Breast epithelium (tissue), 4 donors: ENCODE results near the gene MAN2A1. TPM values are rescaled to one million over a fixed set of nuclear protein-coding genes. Genes with fewer than 3 reads are reported as not detected.

ENCODE experiments used
- DNase-seq, 2 donors: peaks; one replicate each; pipeline ENCODE4 v3.0.0-alpha.2; 2019; ENCODE audit warnings: low spot score in 2 of 2
- H3K27ac ChIP-seq, 2 donors: fragments of 200-600 bp; sonication (generic) in 1 of 2; one replicate each; pipeline ENCODE4 v1.5.1; 2016 to 2019; ENCODE audit warnings: mild to moderate bottlenecking in 1 of 2
- H3K27me3 ChIP-seq, 2 donors: fragments of 200-600 bp; sonication (generic) in 1 of 2; one replicate each; pipeline versions ENCODE4 v1.5.1 to v1.6.0; 2017 to 2019; ENCODE audit warnings: control low read depth in 1 of 2, mild to moderate bottlenecking in 1 of 2
- H3K36me3 ChIP-seq: fragments of 200-600 bp; one replicate; pipeline ENCODE4 v1.5.1; 2019
- H3K4me1 ChIP-seq, 2 donors: fragments of 200-600 bp; sonication (generic); one replicate each; pipeline ENCODE4 v1.5.1; 2016 to 2019; ENCODE audit warnings: control low read depth in 1 of 2
- H3K4me3 ChIP-seq, 3 donors: fragments of 200-600 bp; sonication (generic); 1 replicate in 2 of 3; 2 replicates in 1 of 3; pipeline ENCODE4 v1.5.1; 2016 to 2019; ENCODE audit warnings: mild to moderate bottlenecking in 3 of 3, moderate library complexity in 2 of 3
- H3K9me3 ChIP-seq, 2 donors: fragments of 200-600 bp; sonication (generic) in 1 of 2; one replicate each; pipeline ENCODE4 v1.5.1; 2016 to 2019; ENCODE audit warnings: control low read depth in 1 of 2
- POLR2A ChIP-seq: fragments of 450-650 bp; IDR thresholded peaks from one replicate; pipeline ENCODE4 v1.6.1; 2016; ENCODE audit warnings: antibody characterized with exemption, mild to moderate bottlenecking, moderate library complexity
- POLR2AphosphoS5 ChIP-seq, 3 donors: sonication (generic); formaldehyde crosslinking; IDR thresholded peaks; one replicate each; pipeline ENCODE4 v1.6.1; 2017; ENCODE audit warnings: antibody characterized with exemption in 3 of 3
- intact Hi-C: fragments of 100-400 bp; cut with DNase I; formaldehyde crosslinking; loops from one replicate; pipeline ENCODE4 v1.15.1; 2023; ENCODE audit warnings: low total_unique reads
- total RNA-seq, 3 donors: library from RNA; depleted of rRNA; stranded (reverse); fragments of >200 nt; gene quantifications; one replicate each; pipeline ENCODE4 v1.1.0, GENCODE V29; 2016
- TF ChIP-seq, protein P1 (sequence below), 3 donors: fragments of 450-650 bp; IDR thresholded peaks; one replicate each; pipeline ENCODE4 v1.5.1; 2016 to 2017; ENCODE audit warnings: antibody characterized with exemption in 3 of 3, mild to moderate bottlenecking in 3 of 3, moderate library complexity in 3 of 3

Gene MAN2A1
- total RNA-seq, 3 donors from 2014 or later: 57.9 to 68.6 (median 63.3) TPM

GRCh38 chr5:109676920-109677319 lies 12.8 kb upstream of the MAN2A1 start:
- Histone ChIP-seq H3K9me3 (no peaks in the 10 kb centered on the region), H3K4me3 (no peak overlapping the region), H3K4me1 (no peaks in the 10 kb centered on the region), H3K36me3 (no peaks in the 10 kb centered on the region), H3K27me3 (no peaks in the 10 kb centered on the region), H3K27ac (no peak overlapping the region)
- TF ChIP-seq POLR2A (no peak), POLR2AphosphoS5 (IDR thresholded peaks at IDR 0.05) (no peak)
- TF ChIP-seq, protein P1, sequence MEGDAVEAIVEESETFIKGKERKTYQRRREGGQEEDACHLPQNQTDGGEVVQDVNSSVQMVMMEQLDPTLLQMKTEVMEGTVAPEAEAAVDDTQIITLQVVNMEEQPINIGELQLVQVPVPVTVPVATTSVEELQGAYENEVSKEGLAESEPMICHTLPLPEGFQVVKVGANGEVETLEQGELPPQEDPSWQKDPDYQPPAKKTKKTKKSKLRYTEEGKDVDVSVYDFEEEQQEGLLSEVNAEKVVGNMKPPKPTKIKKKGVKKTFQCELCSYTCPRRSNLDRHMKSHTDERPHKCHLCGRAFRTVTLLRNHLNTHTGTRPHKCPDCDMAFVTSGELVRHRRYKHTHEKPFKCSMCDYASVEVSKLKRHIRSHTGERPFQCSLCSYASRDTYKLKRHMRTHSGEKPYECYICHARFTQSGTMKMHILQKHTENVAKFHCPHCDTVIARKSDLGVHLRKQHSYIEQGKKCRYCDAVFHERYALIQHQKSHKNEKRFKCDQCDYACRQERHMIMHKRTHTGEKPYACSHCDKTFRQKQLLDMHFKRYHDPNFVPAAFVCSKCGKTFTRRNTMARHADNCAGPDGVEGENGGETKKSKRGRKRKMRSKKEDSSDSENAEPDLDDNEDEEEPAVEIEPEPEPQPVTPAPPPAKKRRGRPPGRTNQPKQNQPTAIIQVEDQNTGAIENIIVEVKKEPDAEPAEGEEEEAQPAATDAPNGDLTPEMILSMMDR (IDR thresholded peaks at IDR 0.05): no peak
- no peak for DNase-seq
- intact Hi-C loops: loop anchor here (5.0 kb wide), 1 partner anchor 685 kb away; no protein-coding TSS in a partner anchor

DNA sequence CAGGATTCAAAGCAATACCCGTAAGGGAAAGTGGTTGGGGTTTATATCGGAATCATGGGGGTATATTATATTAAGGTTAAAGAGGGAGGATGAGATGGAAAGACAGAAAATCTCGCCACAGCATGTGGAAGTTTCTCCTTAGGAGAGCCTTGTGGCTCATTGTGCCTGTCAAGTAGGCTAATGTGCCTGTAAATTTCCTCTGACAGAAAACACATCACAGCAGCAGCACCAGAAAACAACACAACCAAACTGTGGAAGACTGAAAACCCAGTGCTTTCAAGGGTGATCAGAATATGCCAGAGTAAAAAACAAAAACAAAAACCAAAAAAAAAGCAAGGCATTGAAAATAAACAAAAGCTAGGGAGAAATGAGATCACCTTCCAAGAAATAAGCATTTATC lies 11.3 kb upstream of the MAN2A1 start:
- Histone ChIP-seq H3K4me3 (no peak overlapping the region), H3K27ac (no peak overlapping the region), H3K27me3 (no peaks in the 10 kb centered on the region), H3K36me3 (no peaks in the 10 kb centered on the region), H3K4me1 (no peaks in the 10 kb centered on the region), H3K9me3 (no peaks in the 10 kb centered on the region)
- DNase-seq: no peak
- intact Hi-C loops: loop anchor here (5.0 kb wide), 1 partner anchor 684 kb away; no protein-coding TSS in a partner anchor
- TF ChIP-seq, protein P1 (IDR thresholded peaks at IDR 0.05): no peak
- no peak for TF ChIP-seq POLR2AphosphoS5 (IDR thresholded peaks at IDR 0.05)
- TF ChIP-seq POLR2A: no peak

GRCh38 chr5:109681763-109682162 lies 8.0 kb upstream of the MAN2A1 start:
- intact Hi-C loops: loop anchor here (5.0 kb wide), 1 partner anchor 309 kb away; no protein-coding TSS in a partner anchor
- H3K36me3 ChIP-seq: no peaks in the 10 kb centered on the region
- TF ChIP-seq, protein P1 (IDR thresholded peaks at IDR 0.05): no peak
- TF ChIP-seq POLR2AphosphoS5 (IDR thresholded peaks at IDR 0.05) (no peak), POLR2A (no peak)

DNA sequence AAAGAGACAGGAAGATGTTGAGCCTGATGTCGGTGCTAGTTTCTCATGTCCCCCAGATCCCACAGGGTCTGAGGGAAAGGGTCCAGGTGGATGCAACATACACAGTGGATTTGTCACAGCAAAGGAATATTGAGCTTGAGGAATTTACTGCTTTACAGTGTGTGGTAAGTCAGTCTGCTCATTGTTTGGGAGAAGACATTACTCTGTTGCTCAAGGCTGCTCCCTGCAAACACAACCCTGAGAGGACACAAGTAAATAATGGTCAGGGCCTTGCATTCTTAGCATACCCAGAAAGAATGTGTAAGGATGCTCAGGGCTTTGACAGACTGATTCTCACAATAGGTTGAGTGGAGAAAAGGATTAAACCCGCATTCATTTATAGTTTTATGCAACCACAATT lies 7.3 kb upstream of the MAN2A1 start:
- no peak overlapping the region for H3K4me3 ChIP-seq
- no peaks in the 10 kb centered on the region for H3K36me3 ChIP-seq
- intact Hi-C loops: loop anchor here (5.0 kb wide), 1 partner anchor 310 kb away; no protein-coding TSS in a partner anchor
- H3K27ac ChIP-seq: no peak overlapping the region
- no peak for TF ChIP-seq POLR2AphosphoS5 (IDR thresholded peaks at IDR 0.05)
- no peak for TF ChIP-seq POLR2A
- TF ChIP-seq, protein P1 (IDR thresholded peaks at IDR 0.05): no peak
- DNase-seq: no peak
- no peaks in the 10 kb centered on the region for H3K27me3 ChIP-seq
- H3K4me1 ChIP-seq: no peaks in the 10 kb centered on the region
- no peaks in the 10 kb centered on the region for H3K9me3 ChIP-seq

More at GRCh38 chr5:109681763-109682162, 8.0 kb upstream of the MAN2A1 start:
- no peak overlapping the region for H3K27ac ChIP-seq
- no peaks in the 10 kb centered on the region for H3K27me3 ChIP-seq
- no peaks in the 10 kb centered on the region for H3K4me1 ChIP-seq
- no peak overlapping the region for H3K4me3 ChIP-seq
- no peaks in the 10 kb centered on the region for H3K9me3 ChIP-seq
- no peak for DNase-seq

DNA sequence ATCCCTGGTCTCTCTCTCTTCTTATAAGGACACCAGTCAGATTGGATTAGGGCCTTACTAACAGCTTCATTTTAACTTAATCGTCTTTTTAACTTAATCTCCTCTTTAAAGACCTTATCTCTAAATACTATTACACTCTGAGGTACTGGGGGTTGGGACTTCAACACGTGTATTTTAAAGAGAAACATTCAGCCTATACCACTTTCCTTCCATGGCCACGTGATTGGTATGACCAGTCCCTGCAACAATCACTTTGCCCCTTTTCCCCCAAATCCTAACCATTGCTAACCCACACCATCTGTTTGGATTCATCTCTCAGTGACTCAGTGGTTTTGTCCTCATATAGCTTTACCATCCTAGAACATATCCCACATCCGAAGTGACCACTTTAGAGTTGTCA lies 3.8 kb upstream of the MAN2A1 start:
- TF ChIP-seq POLR2A: no peak
- no peak for TF ChIP-seq POLR2AphosphoS5 (IDR thresholded peaks at IDR 0.05)
- TF ChIP-seq, protein P1 (IDR thresholded peaks at IDR 0.05): no peak
- Histone ChIP-seq H3K4me1 (no peaks in the 10 kb centered on the region), H3K27me3 (no peaks in the 10 kb centered on the region), H3K4me3 (no peak overlapping the region), H3K27ac (no peak overlapping the region), H3K9me3 (peaks cover 0 to 9% of the 10 kb centered on the region in 2 donors), H3K36me3 (no peaks in the 10 kb centered on the region)
- intact Hi-C loops: no loop called here
- DNase-seq: no peak
